Middle frontal gyrus (tissue), 1 donor: ENCODE results near the gene SMURF1.
"Not testable (repeated sequence)": the region's sequence is repeated elsewhere in the genome, so short reads cannot be mapped to it uniquely, and the experiment has no call there.

ENCODE experiments used
- DNase-seq: peaks from one replicate; pipeline ENCODE4 v3.0.0-alpha.2; 2015; ENCODE audit warnings: low spot score; ENCODE audit errors: extremely low spot score

Gene SMURF1

DNA sequence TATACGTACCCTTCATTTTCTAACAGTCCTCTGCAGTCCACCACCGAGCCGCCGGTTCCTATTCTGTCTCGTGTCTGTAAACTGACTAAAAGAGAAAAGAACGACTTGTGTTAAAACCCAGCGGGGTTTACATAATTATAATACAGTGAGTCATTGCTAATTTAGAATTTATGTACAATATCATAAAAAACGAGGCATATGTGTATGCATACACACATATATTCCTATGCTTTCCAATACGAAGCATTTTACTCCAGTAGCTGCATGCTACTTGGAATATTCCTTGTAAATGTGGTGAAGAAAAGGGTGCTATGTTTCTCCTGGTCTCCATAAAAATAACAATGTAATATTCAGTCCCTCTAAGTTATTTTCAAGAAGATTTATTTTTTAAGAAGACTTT, 89.1 kb downstream of the SMURF1 start:
- no peak for DNase-seq

DNA sequence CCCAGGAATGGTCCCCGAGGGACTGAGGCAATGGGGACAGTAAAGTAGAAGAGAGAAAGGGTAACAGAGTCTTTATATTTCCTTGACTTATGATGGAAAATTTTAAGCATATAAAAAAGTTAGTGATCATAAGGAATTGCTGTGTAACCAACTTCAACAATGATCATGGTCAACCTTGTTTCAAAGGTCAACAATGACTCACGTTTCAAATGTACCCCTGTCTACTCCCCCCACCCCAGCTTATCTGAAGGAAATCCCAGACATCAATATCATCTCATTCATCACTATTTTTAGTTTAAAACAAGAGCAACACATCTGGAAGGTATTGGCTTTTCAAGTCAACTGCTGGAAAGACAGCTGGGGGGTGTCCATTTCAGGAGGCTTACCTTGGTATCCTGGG, 92.9 kb downstream of the SMURF1 start:
- DNase-seq = no peak

DNA sequence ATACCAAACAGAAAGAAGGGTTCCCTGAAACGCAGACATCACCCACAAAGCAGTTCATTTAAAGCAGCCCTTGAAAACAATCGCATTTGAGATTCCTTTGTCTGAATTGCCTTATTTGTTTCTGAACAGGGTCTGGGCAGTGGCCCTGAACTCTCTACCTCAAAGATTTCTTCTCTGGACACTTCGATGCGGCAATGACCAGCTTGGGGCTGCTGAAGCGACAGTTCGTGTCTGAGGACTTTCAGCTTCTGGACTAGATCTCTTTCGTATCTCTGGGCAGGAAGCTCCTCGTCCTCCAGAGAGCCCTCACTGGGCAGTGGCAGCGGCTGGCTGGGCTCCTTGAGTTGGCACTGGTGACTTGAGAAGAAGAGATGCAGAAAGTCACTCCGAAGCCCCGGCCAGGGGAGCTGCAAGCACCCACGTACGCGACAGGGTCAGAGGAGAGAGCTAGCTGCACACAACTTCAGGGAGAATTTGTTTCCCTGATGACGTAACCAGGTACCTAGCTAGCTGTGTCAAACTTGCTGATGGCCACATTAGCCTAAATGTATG, 96.3 kb downstream of the SMURF1 start:
- DNase-seq = no peak

DNA sequence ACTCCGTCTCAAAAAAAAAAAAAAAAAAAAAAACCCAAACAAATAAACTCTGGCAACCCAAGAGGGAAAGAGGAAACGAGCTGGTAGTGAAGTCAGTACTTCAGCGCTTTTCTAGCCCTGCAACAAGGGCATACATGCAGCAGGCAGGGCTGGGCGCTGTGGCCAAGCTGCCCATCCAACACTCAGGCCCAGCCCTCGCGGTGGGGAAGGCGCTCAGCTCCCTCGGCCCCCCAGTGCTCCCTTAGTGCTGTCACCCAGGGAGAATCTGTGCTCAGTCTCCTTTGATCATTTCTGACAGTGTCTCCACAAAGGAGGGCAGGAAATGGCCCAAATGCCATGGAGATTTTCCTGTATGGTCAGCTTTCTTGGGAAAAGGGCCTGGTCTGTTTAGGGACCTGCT, 97.2 kb downstream of the SMURF1 start:
- no peak for DNase-seq

DNA sequence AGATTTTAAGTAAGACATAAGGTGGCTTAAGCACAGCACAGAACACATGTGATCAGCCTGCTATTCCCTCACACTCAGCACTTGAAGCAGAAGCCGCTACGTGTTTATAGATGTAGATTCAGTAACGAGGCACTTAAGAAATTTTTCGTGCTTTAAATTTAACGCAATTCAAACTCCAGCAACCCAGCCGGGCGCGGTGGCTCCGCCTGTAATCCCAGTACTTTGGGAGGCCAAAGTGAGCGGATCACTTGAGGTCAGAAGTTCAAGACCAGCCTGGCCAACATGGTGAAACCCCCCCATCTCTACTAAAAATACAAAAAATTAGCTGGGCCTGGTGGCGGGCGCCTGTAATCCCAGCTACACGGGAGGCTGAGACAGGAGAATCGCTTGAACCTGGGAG, 97.6 kb downstream of the SMURF1 start:
- DNase-seq = not testable (repeated sequence)

DNA sequence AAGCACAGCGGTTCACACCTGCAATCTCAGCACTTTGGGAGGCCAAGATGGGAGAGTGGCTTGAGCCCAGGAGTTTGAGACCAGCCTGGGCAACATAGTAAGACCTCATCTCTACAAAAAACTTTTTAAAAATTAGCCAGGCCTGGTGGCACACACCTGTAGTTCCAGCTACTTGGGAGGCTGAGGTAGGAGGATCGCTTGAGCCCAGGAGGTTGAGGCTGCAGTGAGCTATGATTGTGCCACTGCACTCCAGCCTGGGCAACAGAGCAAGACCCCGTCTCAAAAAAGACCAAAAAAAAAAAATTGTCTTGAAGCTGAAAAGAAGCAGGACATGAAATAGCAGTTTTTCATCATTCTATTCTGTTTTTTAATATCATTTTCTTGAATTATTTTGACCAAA, 99.0 kb downstream of the SMURF1 start:
- DNase-seq = not testable (repeated sequence)

DNA sequence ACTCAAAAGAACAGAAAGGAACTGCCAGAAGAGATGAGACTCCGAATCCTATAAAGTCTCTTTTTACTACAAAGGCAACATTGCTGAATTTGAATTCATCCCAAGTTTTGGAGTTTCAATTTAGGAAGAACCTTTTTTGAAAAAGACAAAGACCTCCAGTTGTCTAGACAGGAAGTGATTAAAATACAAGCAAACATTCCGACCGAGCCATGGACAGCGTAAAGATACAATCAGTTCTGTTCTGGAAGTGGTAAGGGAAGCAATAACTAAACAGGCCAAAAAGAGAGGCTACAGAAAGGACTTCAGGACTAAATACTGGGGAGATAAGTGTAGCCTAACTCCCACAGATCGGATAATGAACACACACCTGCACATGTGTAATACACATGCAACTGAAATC, 101.0 kb downstream of the SMURF1 start:
- DNase-seq = no peak

DNA sequence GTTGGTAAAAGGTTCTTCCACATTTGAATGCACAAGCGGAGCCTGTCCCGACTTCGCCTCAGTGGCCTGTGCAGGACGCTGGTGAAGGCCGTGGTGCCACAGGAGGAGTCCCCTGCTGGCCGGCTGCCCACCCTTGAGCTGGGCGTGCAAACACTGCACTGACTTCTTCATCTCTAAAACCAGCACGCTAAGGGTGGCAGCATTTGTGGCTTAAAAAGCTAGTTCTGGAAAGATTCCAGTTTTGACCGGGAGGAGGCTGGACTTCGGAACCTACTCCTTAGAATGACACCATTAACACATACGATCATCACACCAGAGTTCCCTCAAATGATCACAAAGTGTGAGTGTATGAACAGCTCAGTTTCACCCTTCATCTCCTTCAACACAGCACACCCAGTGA, 102.4 kb downstream of the SMURF1 start:
- DNase-seq = no peak

DNA sequence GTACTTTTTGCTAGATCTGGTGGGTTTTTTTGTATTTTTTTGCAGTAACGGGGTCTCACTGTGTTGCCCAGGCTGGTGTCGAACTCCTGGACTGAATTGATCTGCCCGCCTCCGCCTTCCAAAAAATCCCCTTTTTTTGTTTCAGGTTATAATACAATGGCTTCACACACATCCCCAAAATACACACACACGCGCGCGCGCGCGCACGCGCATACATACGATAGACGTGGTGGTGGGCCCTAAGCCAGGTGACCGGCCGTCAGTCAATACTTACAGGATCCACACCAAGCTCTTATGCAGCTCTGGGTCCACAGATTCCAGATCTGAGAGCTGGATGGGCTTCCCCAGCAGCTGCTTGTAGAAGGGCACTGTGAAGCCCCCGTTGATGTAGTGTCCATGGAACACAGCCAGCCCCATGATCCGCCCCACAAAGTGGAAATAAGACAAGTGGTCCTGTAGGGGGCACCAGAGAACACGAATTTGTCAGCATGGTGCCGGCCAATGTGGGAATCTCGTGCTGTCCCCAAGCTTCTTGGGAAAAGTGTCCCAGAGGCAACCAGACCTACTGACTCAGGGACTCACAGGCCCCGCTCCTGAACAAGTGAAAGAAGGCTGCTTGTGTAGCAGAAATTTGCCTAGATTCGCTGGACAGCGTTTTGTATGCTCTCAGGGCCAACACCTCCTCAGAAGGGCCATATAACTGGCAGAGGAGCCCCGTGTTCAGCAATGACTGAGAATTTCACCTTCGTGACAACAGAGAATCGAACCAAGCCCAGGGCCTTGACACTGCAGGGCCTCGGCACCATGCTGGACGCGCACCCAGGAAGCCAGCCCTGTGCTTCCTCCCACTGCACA, 103.6 kb downstream of the SMURF1 start:
- DNase-seq = peak; percentile 77

DNA sequence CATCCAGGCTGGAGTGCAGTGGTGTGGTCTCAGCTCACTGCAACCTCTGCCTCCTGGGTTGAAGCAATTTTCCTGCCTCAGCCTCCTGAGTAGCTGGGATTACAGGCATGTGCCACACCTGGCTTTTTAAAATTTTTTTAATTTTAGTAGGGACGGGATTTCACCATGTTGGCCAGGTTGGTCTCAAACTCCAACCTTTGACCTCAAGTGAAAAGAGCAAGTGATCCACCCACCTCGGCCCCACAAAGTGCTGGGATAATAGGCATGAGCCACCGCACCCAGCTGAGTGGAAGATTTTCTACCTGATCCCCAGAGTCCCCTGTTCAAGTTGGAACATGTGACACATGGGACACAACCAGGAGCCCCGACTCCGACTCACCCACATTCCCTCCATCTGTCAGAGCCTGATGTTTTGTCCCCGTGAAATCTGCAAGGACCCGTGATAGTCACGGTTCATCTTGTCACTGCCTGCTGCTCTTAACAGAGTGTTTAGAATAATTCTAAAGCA, 104.5 kb downstream of the SMURF1 start:
- DNase-seq = no peak

DNA sequence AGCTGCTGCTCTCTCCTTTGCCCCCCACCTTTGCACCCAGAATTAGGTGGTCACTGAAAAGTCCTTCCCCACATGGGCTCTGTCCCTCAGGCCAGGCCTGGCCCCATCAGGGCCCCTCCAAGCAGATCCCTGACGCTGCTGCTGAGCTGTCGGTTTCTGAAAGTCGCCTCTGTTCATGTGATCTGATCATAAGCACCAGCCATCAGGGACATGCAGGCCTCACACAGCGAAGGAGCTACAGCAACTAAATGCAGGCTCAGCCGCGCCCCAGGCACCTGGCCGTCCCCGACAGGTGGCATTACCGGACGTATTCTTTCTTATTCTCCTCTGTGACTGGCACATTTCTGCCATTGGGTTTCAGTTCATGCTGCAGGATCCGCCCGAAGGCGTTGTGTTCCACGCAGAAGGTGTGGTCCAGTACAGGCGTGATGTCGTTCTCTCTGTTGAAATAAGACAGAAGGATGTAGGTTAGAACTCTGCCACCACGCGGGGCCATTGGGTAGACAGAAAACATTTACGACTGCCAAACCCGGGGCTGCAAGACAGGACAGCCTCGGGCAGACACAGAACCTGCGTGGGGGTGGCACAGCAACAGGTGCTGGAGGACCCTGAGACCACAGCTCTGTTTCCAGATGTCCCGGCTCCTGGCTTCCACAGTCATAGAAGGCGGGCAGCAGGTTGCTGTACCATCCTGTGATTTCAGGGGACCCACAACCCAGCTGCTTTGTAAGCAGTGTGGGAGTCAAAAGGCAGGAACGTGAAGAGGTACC, 105.6 kb downstream of the SMURF1 start:
- DNase-seq = no peak

DNA sequence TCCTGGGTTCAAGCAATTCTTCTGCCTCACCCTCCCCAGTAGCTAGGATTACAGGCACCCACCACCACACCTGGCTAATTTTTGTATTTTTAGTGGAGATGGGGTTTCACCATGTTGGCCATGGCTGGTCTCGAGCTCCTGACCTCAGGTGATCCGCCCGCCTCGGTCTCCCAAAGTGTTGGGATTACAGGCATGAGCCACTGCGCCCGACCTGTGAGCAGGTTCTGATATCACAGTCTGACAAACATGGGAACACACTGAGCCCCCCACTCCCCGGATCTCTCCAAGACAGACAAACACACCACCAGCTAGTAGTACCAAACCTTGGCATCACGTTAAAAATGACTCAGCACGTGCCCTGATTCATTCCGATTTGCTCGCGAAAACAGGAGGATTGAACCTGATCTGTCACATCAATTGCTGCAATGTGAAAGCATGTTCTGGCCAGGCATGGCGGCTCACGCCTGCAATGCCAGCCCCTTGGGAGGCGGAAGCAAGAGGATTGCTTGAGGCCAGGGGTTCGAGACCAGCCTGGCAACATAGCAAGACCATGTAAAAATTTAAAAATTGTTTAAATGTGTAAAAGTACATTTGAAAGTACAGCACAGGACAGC, 106.5 kb downstream of the SMURF1 start:
- no peak for DNase-seq

DNA sequence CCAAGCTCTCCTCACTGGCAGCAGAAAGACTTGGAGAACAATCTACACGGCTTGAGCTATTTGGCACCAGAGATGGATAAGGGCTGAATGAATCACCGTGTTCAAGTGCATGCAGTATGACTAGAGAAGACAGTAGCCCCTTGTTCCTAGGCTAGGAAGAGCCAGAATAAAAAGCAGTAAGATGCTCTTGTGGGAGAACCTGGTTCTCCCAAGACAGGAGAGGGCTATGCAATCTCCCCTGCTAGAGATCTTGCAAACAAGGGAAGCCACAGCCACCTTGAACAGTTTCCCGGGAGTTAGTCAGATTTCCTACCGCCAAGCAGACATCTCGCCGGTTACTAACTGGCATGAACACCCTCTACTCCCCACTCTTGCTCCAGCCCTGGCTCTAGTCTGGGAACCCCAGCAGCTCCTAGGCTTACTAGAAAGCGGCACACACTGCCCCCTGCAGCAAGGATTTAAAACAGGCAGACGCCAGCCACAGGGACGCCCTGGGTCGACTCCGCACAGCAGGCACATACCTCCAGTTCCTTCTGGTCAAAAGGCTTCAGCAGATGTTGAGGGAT, 107.3 kb downstream of the SMURF1 start:
- peak; percentile 56 for DNase-seq

DNA sequence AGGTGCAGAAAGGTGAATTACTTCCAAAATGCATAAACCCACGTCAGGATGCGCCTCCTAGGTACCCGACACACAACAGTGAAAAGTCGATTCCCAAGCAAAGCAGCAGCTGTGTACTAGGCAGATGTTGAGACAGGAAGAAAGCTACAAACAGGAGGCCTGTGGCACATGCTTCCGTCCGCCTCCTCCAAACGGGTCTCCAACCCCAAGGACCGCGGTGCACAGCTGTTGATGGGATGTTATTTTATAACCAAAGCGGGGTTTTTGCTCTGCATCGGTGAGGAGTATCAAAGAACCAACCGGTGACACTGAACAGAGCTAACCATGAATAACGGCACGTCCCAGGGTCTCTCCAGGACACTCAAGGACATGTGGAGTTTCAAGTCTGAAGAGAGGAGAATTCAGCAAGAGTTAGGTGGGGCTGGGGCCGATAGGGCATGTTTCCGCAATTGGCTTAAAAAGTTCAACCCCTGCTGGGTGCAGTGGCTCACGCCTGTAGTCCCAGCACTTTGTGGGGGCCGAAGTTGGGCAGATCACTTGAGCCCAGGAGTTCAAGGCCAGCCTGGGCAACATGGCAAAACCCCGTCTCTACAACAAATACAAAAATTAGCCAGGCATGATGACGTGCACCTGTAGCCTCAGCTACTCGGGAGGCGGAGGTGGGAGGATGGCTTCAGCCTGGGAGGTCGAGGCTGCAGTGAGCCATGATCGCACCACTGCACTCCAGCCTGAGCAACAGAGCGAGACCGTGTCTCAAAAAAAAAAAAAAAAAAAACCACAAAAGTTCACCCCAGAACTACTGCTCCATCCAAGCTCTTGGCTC, 108.0 kb downstream of the SMURF1 start:
- DNase-seq = no peak

DNA sequence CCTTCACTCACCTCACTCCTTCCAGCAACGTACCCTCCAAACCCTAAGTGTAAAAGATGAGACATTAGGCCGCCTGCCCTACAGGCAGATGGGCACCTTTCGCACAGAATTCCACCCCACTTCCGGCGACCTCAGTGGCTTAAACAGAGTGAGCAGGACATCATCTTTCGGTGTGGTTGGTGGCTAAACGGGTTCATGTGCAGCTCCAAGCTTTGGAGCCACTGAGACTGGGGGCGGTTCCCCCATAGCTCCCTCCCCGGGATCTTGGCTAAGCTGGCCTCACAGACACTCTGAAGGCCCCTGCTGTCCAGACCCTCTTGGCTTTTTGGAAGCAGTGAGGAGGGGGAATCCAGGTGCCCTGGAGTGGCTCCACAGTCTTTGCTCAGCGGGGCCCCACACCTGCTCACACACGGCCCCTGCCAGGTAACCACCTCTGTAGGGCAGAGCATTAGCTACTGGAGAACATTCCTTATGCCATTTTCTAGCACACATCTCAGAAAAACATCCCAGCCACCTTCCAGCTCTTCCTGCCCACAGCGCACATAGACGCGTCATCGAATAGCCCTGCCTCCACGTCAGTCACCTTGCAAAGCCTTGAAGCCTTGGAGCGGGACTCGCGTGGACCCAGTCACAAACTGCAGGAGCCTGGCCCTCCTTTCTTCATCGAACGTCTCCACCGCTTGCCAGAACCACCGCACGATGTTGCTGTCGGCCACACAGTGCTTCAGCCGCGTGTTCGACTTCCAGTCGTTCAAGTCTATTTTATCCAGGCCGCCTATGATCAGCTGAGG, 108.8 kb downstream of the SMURF1 start:
- no peak for DNase-seq

DNA sequence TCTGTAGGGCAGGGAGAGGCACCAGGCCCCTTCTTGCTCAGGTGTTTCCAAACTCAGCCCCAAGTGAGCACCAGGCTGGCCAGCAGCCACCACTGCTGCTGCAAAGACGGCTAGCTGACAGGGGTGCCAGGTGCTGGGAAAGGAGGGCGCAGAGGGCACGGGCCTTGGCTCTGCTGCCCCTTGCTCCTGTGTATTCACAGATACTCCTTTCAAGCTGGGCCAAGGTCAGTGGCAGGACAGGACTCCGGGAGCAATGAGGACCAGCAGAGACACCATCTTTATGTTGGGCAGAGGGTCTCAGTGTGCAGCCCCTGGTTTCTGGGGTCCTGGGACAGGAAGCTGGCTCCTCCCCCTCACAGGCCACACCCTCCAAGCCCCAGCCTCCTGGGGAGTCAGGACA, 110.1 kb downstream of the SMURF1 start:
- no peak for DNase-seq

DNA sequence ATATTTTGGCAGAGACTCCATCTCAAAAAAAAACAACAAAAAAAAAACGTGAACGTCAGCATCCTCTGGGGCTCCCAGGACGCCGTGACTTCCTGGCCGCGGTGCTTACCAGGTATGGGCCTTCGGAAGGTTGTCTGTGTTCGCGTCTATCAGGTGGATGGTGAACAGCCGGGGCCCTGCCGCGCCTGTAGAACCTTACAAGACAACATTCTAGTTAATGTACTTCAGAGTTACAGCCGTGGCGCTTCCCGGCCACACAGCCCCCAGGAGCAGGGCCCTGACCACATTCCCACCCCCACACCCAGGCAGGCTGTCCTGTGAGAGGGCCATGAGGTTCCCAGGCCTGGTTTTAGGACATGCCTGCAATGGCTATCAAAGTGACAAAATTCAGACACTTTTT, 111.0 kb downstream of the SMURF1 start:
- DNase-seq = no peak

DNA sequence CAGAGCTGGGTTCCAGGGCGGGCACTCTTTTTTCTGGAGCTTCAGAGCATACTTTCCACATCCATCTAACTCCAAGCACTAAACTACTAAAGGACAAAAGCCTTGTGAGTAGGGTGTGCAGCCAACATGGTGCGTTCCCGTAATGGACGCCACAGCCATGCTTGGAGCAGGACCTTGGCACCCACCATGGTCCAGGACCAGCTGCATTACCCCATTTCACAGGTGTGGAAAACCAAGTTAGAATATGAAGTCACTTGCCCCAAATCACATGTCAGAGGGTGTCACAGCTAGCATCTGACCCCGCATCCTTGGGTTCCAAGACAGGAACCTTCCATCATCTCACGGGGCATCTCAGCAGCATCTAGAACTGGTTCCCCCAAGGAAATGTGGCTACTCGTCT, 112.4 kb downstream of the SMURF1 start:
- no peak for DNase-seq

DNA sequence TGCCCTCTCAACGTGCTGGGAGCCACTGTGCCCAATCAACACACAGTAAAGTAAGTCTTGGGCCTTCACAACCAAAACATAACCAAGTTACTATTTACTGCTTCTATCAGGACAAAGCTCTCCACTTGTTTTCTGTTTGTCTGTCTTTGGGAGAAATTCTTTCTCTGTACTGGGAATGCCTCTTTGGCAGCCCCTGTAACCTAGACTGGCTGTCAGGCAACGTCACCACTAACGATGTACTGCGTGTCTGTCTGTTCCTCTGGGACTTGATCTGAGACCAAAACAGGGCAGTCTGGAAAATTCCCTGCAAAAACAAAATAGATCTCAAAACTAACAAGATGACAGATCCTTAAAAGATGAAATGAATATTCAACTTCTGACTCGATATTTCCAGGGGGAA, 113.0 kb downstream of the SMURF1 start:
- DNase-seq = no peak

DNA sequence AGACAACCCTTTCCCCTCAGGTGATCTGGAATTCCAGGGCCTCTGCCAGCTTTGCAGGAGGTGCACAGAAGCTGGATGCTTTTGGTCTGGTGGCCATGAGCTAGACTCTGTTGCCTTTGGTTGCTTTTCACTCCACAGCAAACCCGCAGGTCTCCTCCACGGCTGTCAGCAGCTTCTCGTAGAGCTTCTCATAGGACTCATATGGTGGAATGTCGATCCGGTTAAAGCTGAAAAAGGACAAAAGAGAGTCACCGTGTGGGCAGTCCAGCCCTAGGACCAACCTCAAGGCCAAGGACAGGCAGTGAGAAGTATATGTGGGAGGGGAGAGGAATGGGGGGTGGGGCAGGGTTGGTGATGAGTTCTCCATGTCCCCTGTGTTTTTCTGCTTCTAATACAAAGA, 113.5 kb downstream of the SMURF1 start:
- no peak for DNase-seq
